Colonic mucosa (tissue), 4 donors: ENCODE measurements around the gene PTPRE. TPM values are rescaled to one million over a fixed set of nuclear protein-coding genes. Genes with fewer than 3 reads are reported as not detected.

Experiments used
- DNase-seq: peaks from one replicate; pipeline ENCODE4 v3.0.0-alpha.2; 2020
- H3K27ac ChIP-seq: fragments of 200-600 bp; one replicate; pipeline ENCODE4 v1.8.0; 2021
- H3K27me3 ChIP-seq: fragments of 200-600 bp; one replicate; pipeline ENCODE4 v1.8.0; 2021
- H3K36me3 ChIP-seq: fragments of 200-600 bp; one replicate; pipeline ENCODE4 v1.8.0; 2021
- H3K4me1 ChIP-seq: fragments of 200-600 bp; one replicate; pipeline ENCODE4 v1.8.0; 2021; ENCODE audit warnings: mild to moderate bottlenecking
- H3K4me3 ChIP-seq: fragments of 200-600 bp; one replicate; pipeline ENCODE4 v1.8.0; 2021
- H3K9ac ChIP-seq, 2 donors: one replicate each; pipeline ENCODE4 v1.7.0; 2013; ENCODE audit warnings: control low read depth in 2 of 2, low read depth in 2 of 2, low read length in 2 of 2
- H3K9me3 ChIP-seq: fragments of 200-600 bp; one replicate; pipeline ENCODE4 v1.8.0; 2021
- intact Hi-C: fragments of 100-400 bp; cut with DNase I; formaldehyde crosslinking; loops from one replicate; pipeline ENCODE4 v1.14.1; 2022
- total RNA-seq, 2 donors: library from RNA; stranded (reverse); fragmentation: NEBNext Ultra II Directional in 1 of 2; extraction: Animal tissue kit (Norgen Biotek cat#: 25700) in 1 of 2; gene quantifications; one replicate each; pipeline ENCODE4 v1.2.1, GENCODE V29; 2021
- TF ChIP-seq, protein P1 (sequence below): fragments of 200-600 bp; IDR thresholded peaks from one replicate; pipeline ENCODE4 v1.8.0; 2022; ENCODE audit warnings: antibody characterized with exemption, mild to moderate bottlenecking
- donor health status: healthy.
- donor health status: DM: no; HTN: no; CAD: no.
- donor health status: DM: no; HTN: no; CAD: no.

The PTPRE gene
- total RNA-seq, 2 donors from 2014 or later, result 15.9 to 18.8 TPM

DNA sequence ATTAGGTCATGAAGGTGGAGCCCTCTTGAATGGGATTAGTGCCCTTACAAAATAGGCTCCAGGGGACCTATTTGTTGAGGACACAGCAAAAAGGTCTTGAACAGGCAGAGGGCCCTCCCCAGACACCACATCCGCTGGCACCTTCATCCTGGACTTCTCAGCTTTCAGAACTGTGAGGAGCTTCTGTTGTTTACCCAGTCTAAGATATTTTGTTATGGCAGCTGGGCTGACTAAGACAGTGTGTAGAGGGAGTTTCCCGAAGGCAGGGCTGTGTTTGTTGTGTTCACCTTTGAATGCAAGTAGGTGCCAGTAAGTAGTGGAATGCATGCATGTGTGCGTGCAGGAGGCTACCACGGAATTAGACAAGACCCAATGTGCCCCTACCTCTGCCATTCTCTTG lies 106.7 kb downstream of the PTPRE start:
- H3K9ac ChIP-seq, result no peak overlapping the region
- TF ChIP-seq, protein P1, sequence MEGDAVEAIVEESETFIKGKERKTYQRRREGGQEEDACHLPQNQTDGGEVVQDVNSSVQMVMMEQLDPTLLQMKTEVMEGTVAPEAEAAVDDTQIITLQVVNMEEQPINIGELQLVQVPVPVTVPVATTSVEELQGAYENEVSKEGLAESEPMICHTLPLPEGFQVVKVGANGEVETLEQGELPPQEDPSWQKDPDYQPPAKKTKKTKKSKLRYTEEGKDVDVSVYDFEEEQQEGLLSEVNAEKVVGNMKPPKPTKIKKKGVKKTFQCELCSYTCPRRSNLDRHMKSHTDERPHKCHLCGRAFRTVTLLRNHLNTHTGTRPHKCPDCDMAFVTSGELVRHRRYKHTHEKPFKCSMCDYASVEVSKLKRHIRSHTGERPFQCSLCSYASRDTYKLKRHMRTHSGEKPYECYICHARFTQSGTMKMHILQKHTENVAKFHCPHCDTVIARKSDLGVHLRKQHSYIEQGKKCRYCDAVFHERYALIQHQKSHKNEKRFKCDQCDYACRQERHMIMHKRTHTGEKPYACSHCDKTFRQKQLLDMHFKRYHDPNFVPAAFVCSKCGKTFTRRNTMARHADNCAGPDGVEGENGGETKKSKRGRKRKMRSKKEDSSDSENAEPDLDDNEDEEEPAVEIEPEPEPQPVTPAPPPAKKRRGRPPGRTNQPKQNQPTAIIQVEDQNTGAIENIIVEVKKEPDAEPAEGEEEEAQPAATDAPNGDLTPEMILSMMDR, result no peak
- no peak for DNase-seq
- no peaks in the 10 kb centered on the region for H3K4me1 ChIP-seq
- H3K9me3 ChIP-seq, result no peaks in the 10 kb centered on the region
- no peak overlapping the region for H3K4me3 ChIP-seq
- intact Hi-C loops, result loop anchor here (10.0 kb wide), 1 partner anchor 51 kb away; no protein-coding TSS in a partner anchor
- H3K36me3 ChIP-seq, result no peaks in the 10 kb centered on the region
- H3K27ac ChIP-seq, result no peak overlapping the region
- no peaks in the 10 kb centered on the region for H3K27me3 ChIP-seq

DNA sequence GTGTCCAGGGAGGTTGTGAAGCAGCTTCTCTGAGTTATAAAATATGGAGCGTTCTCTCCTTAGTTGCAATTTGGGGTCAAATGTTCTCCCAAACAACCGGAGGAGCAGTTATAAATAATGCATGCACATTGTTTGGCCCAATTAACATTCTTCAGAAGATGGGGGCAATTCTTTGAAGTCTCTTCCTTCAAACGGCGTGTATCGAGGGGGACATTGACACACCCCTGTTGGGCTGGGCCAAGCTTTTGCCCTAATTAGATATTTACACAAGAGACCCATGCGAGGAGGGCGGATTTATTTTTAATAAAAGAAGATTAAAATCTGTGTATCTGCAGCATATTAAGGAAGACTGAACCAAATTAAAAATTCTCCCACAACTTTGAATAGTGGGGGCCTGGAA lies 107.3 kb downstream of the PTPRE start:
- no peak overlapping the region for H3K4me3 ChIP-seq
- no peak for DNase-seq
- no peaks in the 10 kb centered on the region for H3K9me3 ChIP-seq
- no peaks in the 10 kb centered on the region for H3K36me3 ChIP-seq
- H3K4me1 ChIP-seq, result no peaks in the 10 kb centered on the region
- H3K9ac ChIP-seq, result no peak overlapping the region
- H3K27me3 ChIP-seq, result no peaks in the 10 kb centered on the region
- intact Hi-C loops, result loop anchor here (10.0 kb wide), 1 partner anchor 51 kb away; no protein-coding TSS in a partner anchor
- no peak overlapping the region for H3K27ac ChIP-seq
- TF ChIP-seq, protein P1, result no peak

DNA sequence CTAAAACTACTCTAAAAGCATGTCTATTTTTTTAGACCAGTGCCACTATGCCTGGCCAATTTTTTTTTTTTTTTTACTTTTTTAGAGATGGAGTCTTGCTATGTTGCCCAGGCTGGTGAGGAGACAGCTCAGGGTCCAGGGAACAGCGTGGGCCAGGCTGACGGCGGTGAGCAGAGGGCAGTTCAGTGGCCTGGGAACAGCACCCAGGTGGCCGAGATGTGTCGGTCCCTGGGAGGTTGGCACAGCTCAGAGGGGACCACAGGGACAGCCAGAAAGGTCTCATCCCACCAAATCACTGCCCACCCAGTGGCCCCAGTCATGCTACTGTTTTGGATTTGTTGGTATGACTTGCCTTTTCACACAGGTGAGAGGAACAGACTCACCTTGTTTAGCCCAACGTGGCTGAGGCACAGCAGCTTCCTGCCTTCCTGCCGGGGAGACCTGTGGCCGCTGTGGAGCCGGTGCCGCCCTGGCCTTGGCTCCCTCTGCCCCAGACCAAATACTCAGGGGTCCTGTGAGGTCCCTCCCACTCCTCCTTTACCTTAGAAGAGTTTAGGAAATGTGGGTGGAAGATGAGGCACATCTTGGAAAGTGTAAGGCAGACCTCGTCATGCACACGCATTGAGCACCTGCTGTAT lies 109.6 kb downstream of the PTPRE start:
- Histone ChIP-seq H3K36me3 (no peaks in the 10 kb centered on the region), H3K4me1 (no peaks in the 10 kb centered on the region), H3K27me3 (no peaks in the 10 kb centered on the region), H3K4me3 (no peak overlapping the region), H3K9me3 (no peaks in the 10 kb centered on the region), H3K27ac (no peak overlapping the region), H3K9ac (no peak overlapping the region)
- TF ChIP-seq, protein P1, result no peak
- intact Hi-C loops, result loop anchor here (10.0 kb wide), 1 partner anchor 48 kb away; no protein-coding TSS in a partner anchor
- DNase-seq, result no peak

DNA sequence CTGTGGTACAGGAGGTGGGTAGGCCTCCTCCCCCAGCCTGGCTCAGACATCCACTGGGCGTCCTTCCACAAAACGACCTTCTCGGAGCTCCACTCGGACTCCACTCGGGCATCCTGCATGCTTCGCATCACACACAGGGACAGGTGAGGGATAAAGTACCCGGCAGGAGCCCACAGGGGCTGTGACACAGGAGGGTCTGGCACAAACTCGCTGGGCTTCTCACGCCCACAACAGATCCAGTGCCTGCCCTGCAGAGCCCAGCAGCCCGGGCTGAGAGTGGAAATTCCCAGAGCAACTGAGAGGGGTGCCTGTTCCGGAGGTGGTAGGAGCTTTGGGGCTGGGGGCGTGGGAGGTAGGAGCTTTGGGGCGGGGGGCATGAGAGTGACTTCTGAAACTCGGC lies 110.9 kb downstream of the PTPRE start:
- H3K4me1 ChIP-seq, result no peaks in the 10 kb centered on the region
- no peaks in the 10 kb centered on the region for H3K27me3 ChIP-seq
- no peaks in the 10 kb centered on the region for H3K36me3 ChIP-seq
- no peaks in the 10 kb centered on the region for H3K9me3 ChIP-seq
- TF ChIP-seq, protein P1, result no peak
- no peak overlapping the region for H3K9ac ChIP-seq
- intact Hi-C loops, result loop anchor here (10.0 kb wide), 1 partner anchor 47 kb away; no protein-coding TSS in a partner anchor
- H3K27ac ChIP-seq, result no peak overlapping the region
- H3K4me3 ChIP-seq, result no peak overlapping the region
- DNase-seq, result no peak

DNA sequence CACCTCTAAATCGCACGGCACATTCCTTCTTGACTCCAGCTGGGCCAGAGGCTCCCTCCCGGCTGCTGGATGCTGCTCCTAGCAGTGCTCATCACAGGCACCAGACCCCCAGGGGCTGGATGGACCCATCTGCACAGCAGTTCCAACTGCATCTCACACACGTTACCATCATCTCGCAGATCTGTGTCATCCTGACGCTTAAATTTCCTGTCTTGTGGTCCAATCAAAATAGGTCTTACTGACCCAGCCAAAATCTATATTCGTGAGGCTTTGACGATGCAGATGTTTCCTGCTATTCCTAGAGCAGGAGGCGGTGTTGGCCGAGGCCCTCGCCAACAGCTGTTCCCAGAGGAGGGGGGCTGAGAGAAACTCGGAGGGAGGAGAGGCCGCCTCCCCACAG lies 111.3 kb downstream of the PTPRE start:
- intact Hi-C loops, result loop anchor here (10.0 kb wide), 1 partner anchor 47 kb away; no protein-coding TSS in a partner anchor
- Histone ChIP-seq H3K4me3 (no peak overlapping the region), H3K27me3 (no peaks in the 10 kb centered on the region), H3K9ac (no peak overlapping the region), H3K27ac (no peak overlapping the region), H3K4me1 (no peaks in the 10 kb centered on the region), H3K9me3 (no peaks in the 10 kb centered on the region), H3K36me3 (no peaks in the 10 kb centered on the region)
- no peak for DNase-seq
- TF ChIP-seq, protein P1, result no peak
